ENCODE results near the gene ACSS1.

ACSS1 gene

GRCh38 chr20:25047766-25048165 lies 10.2 kb downstream of the ACSS1 start:
- no peak for ATAC-seq
- no peak for TF ChIP-seq ZNF565 (CRISPR knock-in tag; conservative IDR thresholded peaks at IDR 0.05; ENCODE audit: low read depth)
- no peak for TF ChIP-seq ZNF8 (CRISPR knock-in tag; IDR thresholded peaks at IDR 0.05)
- no peak for TF ChIP-seq OSR1 (CRISPR knock-in tag; IDR thresholded peaks at IDR 0.05)
- TF ChIP-seq BACH2 (CRISPR knock-in tag; IDR thresholded peaks at IDR 0.05; ENCODE audit: borderline replicate concordance), result no peak
- no peak for TF ChIP-seq PATZ1 (CRISPR knock-in tag; IDR thresholded peaks at IDR 0.05; ENCODE audit: borderline replicate concordance)
- TF ChIP-seq RARB (CRISPR knock-in tag; IDR thresholded peaks at IDR 0.05), result no peak
- TF ChIP-seq TCF4 (CRISPR knock-in tag; IDR thresholded peaks at IDR 0.05; ENCODE audit: borderline replicate concordance), result no peak
- TF ChIP-seq ARNTL (CRISPR knock-in tag; IDR thresholded peaks at IDR 0.05; ENCODE audit: borderline replicate concordance, low read depth), result no peak
- no peak for TF ChIP-seq ZFP30 (CRISPR knock-in tag; IDR thresholded peaks at IDR 0.05)
- no peak for TF ChIP-seq CREB5 (CRISPR knock-in tag; IDR thresholded peaks at IDR 0.05; ENCODE audit: low read depth)
- no peak for TF ChIP-seq CSDC2 (CRISPR knock-in tag; IDR thresholded peaks at IDR 0.05)
- no peak for TF ChIP-seq ESRRG (CRISPR knock-in tag; IDR thresholded peaks at IDR 0.05)
- TF ChIP-seq ZC3H10 (CRISPR knock-in tag; IDR thresholded peaks at IDR 0.05), result no peak

GRCh38 chr20:25046736-25047666 lies 10.9 kb downstream of the ACSS1 start:
- TF ChIP-seq ZC3H10 (CRISPR knock-in tag; IDR thresholded peaks at IDR 0.05) (no peak), ZNF70 (CRISPR knock-in tag; IDR thresholded peaks at IDR 0.05) (no peak), TCF4 (CRISPR knock-in tag; IDR thresholded peaks at IDR 0.05; ENCODE audit: borderline replicate concordance) (no peak), ISL1 (CRISPR knock-in tag; IDR thresholded peaks at IDR 0.05) (no peak), CSDC2 (CRISPR knock-in tag; IDR thresholded peaks at IDR 0.05) (no peak), BACH2 (CRISPR knock-in tag; IDR thresholded peaks at IDR 0.05; ENCODE audit: borderline replicate concordance) (no peak), ZNF8 (CRISPR knock-in tag; IDR thresholded peaks at IDR 0.05) (no peak), ZFP30 (CRISPR knock-in tag; IDR thresholded peaks at IDR 0.05) (no peak), GLIS3 (CRISPR knock-in tag; IDR thresholded peaks at IDR 0.05) (no peak), ARNTL (CRISPR knock-in tag; IDR thresholded peaks at IDR 0.05; ENCODE audit: borderline replicate concordance, low read depth) (no peak), OSR1 (CRISPR knock-in tag; IDR thresholded peaks at IDR 0.05) (no peak), ZNF565 (CRISPR knock-in tag; conservative IDR thresholded peaks at IDR 0.05; ENCODE audit: low read depth) (no peak), RARB (CRISPR knock-in tag; IDR thresholded peaks at IDR 0.05) (no peak), TOX (CRISPR knock-in tag; IDR thresholded peaks at IDR 0.05; ENCODE audit: borderline replicate concordance) (no peak), PATZ1 (CRISPR knock-in tag; IDR thresholded peaks at IDR 0.05; ENCODE audit: borderline replicate concordance) (no peak), TSHZ2 (CRISPR knock-in tag; IDR thresholded peaks at IDR 0.05) (no peak), POU6F1 (CRISPR knock-in tag; IDR thresholded peaks at IDR 0.05; ENCODE audit: borderline replicate concordance, low read depth) (no peak)

More at GRCh38 chr20:25046736-25047666, 10.9 kb downstream of the ACSS1 start:
- ATAC-seq, result no peak

Data from SK-N-SH treated with all-trans-retinoic acid at 6 μM for 48 hours (cell line).